Calu3 (cell line): ENCODE measurements around the gene ADCY3. TPM values are rescaled to one million over a fixed set of nuclear protein-coding genes. Genes with fewer than 3 reads are reported as not detected.

Experiments used
- BruUV-seq: library from RNA; stranded (reverse); fragments of 400-500 nt; replicated peaks from 2 replicates; lab custom pipeline; 2021; lab: Mats Ljungman, UMichigan
- CTCF ChIA-PET: fragments of 300-600 bp; sonication (Branson Sonifier 250); formaldehyde crosslinking; loops from one replicate; lab custom pipeline; 2022; ENCODE audit warnings: antibody characterized with exemption; lab: Charles Lee
- DNase-seq: peaks from one replicate; pipeline ENCODE4 v3.0.0; 2022
- H3K27ac Mint-ChIP-seq: one replicate; pipeline ENCODE4 v1.8.0; 2022; ENCODE audit warnings: mixed read lengths; ENCODE audit not compliant: unreplicated experiment
- H3K27me3 Mint-ChIP-seq: one replicate; pipeline ENCODE4 v1.8.0; 2022; ENCODE audit warnings: mixed read lengths; ENCODE audit not compliant: unreplicated experiment
- H3K36me3 Mint-ChIP-seq: one replicate; pipeline ENCODE4 v1.8.0; 2022; ENCODE audit warnings: mild to moderate bottlenecking, moderate library complexity, mixed read lengths; ENCODE audit not compliant: insufficient read depth, unreplicated experiment
- H3K4me1 Mint-ChIP-seq: one replicate; pipeline ENCODE4 v1.8.0; 2022; ENCODE audit warnings: mild to moderate bottlenecking, low read depth, mixed read lengths; ENCODE audit not compliant: unreplicated experiment
- H3K4me3 Mint-ChIP-seq: one replicate; pipeline ENCODE4 v1.8.0; 2022; ENCODE audit warnings: mild to moderate bottlenecking, low read depth, moderate library complexity, mixed read lengths; ENCODE audit not compliant: unreplicated experiment
- H3K9me3 Mint-ChIP-seq: one replicate; pipeline ENCODE4 v1.8.0; 2022; ENCODE audit warnings: low read depth, mixed read lengths; ENCODE audit not compliant: unreplicated experiment
- CTCF ChIP-seq: fragments of 200-600 bp; IDR thresholded peaks from one replicate; pipeline ENCODE4 v1.8.0; 2022; ENCODE audit warnings: antibody characterized with exemption; ENCODE audit not compliant: unreplicated experiment
- intact Hi-C: fragments of 100-400 bp; cut with micrococcal nuclease; formaldehyde crosslinking; loops from one replicate; pipeline ENCODE4 v1.10.0; 2022; ENCODE audit not compliant: unreplicated experiment
- total RNA-seq: library from RNA; stranded (reverse); gene quantifications from 2 replicates; pipeline ENCODE4 v1.2.3, GENCODE V29; 2022

ADCY3 gene
- total RNA-seq, 1 experiment from 2014 or later, result 63.7 TPM

DNA sequence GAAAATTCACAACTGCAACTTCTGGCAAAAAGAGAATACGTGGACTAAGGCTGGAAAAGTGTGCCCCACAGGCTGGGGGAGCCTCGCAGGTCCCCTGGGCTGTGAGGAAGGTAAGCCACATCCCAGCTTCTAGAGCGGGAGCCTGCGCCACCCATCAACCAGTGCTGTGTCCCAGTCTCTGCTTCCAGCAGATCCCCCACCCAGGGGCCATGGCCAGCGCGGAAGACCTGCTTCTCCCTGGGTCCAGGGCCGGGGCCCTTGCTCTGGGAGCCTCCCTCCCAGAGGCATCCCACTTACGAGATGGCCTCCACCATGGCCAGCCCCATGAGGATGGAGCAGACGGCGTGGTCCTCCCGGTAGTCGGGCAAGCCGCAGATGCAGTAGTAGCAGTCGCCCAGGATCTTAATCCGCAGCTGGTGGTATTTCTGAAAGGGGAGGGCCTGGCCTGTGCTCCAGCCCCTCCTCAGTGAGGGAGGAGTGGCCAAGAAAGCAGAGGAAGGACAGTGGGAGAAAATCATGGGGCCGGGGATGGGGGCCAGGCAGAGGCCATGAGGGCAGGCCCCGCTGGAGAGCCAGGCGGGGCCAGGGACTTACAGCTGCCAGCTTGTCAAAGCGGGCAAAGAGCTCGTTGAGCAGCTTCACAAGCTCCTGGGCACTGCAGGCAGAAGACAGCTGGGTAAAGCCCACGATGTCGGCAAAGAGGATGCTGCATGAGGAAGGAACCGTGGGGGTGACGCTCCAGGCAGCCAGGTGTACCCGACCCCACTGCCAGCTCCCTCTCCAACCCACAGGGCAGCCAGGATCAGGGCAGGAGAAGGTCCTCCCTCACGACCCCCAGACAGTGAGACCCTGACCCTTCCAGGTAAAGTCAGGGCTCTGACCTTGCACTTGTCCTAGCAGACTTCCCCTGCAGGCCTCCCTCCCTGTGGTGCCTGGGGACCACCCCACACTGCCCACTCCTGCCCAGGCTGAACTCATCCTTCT is 78.8 kb downstream of the ADCY3 start:
- no peak overlapping the region for H3K27ac Mint-ChIP-seq
- DNase-seq, result no peak
- CTCF ChIA-PET, result no interaction called here

DNA sequence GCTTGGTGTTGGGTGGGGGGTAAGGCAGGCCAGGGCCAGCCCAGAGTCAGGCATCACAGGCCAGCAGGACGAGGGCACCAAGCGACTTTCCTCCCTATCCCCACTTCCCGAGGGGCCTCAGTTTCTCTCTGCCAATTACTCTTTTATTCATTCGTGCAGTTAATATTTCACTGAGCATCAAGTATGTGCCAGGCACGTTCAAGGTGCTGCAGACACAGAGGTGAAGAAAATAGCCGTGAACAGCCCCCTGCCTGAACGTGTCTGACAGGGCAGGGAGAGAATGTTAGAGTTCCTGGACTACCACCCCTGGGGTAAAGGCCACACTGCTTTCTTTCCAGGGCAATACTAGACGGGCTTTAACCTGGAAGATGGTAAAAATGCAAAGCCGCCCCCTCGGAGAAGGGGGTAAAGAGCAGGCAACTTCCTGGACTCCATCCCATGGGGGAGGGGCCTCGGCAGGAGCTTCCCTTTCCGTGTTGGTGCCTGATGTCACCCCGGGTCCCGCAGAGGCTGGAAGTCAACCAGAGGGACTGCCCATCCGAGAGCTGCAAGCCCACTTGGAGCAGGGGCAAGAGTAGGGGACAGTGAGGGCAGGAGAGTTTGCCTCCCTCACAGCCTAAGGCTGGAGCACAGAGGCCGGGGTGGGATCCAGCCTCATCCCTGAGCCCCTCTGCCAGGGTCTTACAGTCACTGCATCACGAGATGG is 79.7 kb downstream of the ADCY3 start:
- Mint-ChIP-seq H3K4me3 (no peak overlapping the region), H3K27me3 (no peaks in the 10 kb centered on the region), H3K9me3 (no peaks in the 10 kb centered on the region), H3K36me3 (peaks cover 20% of the 10 kb centered on the region), H3K27ac (no peak overlapping the region), H3K4me1 (no peaks in the 10 kb centered on the region)
- CTCF ChIA-PET, result no interaction called here
- no peak for DNase-seq
- no TSS peak for BruUV-seq
- intact Hi-C loops, result no loop called here
- TF ChIP-seq CTCF, result no peak

More for the DNA sequence above, 78.8 kb downstream of the ADCY3 start:
- H3K9me3 Mint-ChIP-seq, result no peaks in the 10 kb centered on the region
- H3K27me3 Mint-ChIP-seq, result no peaks in the 10 kb centered on the region
- intact Hi-C loops, result no loop called here
- no peaks in the 10 kb centered on the region for H3K4me1 Mint-ChIP-seq
- peaks cover 20% of the 10 kb centered on the region for H3K36me3 Mint-ChIP-seq
- no TSS peak for BruUV-seq
- H3K4me3 Mint-ChIP-seq, result no peak overlapping the region
- TF ChIP-seq CTCF, result no peak

DNA sequence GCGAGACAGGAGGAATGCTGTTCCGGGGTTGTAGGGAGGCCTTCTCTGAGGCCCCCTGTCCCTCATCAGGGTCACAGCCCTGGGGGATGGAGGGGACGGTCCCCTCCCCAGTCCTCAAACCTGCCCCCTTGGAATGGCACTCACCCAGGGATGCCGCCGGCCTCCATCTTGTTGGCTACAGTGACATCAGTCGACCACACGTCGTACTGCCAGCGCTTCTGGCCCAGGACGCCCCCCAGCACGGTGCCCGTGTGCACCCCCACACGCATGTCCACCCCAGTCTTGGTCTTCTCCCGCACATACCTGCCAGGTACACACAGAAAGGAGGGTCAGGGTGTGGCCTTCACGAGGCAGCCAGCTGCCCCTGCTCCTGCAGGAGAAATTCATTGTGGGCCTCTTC is 80.3 kb downstream of the ADCY3 start:
- no peak overlapping the region for H3K27ac Mint-ChIP-seq
- no peak for DNase-seq
- no TSS peak for BruUV-seq
- intact Hi-C loops, result no loop called here
- H3K36me3 Mint-ChIP-seq, result peaks cover 21% of the 10 kb centered on the region
- no peaks in the 10 kb centered on the region for H3K4me1 Mint-ChIP-seq
- H3K9me3 Mint-ChIP-seq, result no peaks in the 10 kb centered on the region
- CTCF ChIA-PET, result interaction anchor here (0.7 kb wide), 1 partner anchor 985 kb away, joined by 3 read pairs; no protein-coding TSS in a partner anchor
- no peak overlapping the region for H3K4me3 Mint-ChIP-seq
- no peaks in the 10 kb centered on the region for H3K27me3 Mint-ChIP-seq
- TF ChIP-seq CTCF, result no peak

DNA sequence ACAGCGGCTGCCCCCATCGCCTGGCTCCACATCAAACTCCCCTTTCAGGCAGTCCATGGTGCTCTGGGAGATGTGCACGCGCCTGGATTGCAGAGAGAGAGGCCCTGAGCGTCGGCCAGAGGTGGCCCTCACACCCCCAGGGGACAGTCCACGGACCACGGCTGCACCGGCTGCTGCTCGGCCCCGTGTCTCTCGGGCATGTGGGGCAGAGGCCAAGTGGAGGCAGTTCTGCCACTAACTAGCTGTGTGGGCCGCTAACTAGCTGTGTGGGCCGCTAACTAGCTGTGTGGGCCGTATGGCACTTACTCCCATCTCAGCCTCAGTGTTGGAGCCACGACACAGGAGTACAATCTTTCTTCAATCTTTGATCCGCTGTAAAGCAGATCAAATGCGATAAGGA is 81.5 kb downstream of the ADCY3 start:
- no TSS peak for BruUV-seq
- intact Hi-C loops, result no loop called here
- Mint-ChIP-seq H3K9me3 (no peaks in the 10 kb centered on the region), H3K27ac (no peak overlapping the region), H3K27me3 (no peaks in the 10 kb centered on the region), H3K4me1 (no peaks in the 10 kb centered on the region), H3K4me3 (no peak overlapping the region), H3K36me3 (peaks cover 24% of the 10 kb centered on the region)
- no peak for DNase-seq
- CTCF ChIA-PET, result no interaction called here
- no peak for TF ChIP-seq CTCF
